Dendritic cell treated with granulocyte-macrophage colony-stimulating factor and Interleukin-4, amounts not matched to agents 40 ng/mL and 50 ng/mL, for 4 days (primary cell): ENCODE data around the gene ANKRD50.

Source experiments
- H3K27ac Mint-ChIP-seq: one replicate; pipeline ENCODE4 v1.8.0; 2022; ENCODE audit warnings: mild to moderate bottlenecking, mixed read lengths
- H3K27me3 Mint-ChIP-seq: one replicate; pipeline ENCODE4 v1.8.0; 2022; ENCODE audit warnings: mild to moderate bottlenecking, mixed read lengths
- H3K36me3 Mint-ChIP-seq: one replicate; pipeline ENCODE4 v1.8.0; 2022; ENCODE audit warnings: low read depth, mixed read lengths
- H3K4me1 Mint-ChIP-seq: one replicate; pipeline ENCODE4 v1.8.0; 2022; ENCODE audit warnings: low read depth, mixed read lengths
- H3K4me3 Mint-ChIP-seq: one replicate; pipeline ENCODE4 v1.8.0; 2022; ENCODE audit warnings: mild to moderate bottlenecking, moderate library complexity, mixed read lengths
- H3K9me3 Mint-ChIP-seq: one replicate; pipeline ENCODE4 v1.8.0; 2022; ENCODE audit warnings: mixed read lengths
- intact Hi-C: fragments of 100-400 bp; cut with micrococcal nuclease; formaldehyde crosslinking; loops from one replicate; pipeline ENCODE4 v1.15.0; 2022

ANKRD50 gene

DNA sequence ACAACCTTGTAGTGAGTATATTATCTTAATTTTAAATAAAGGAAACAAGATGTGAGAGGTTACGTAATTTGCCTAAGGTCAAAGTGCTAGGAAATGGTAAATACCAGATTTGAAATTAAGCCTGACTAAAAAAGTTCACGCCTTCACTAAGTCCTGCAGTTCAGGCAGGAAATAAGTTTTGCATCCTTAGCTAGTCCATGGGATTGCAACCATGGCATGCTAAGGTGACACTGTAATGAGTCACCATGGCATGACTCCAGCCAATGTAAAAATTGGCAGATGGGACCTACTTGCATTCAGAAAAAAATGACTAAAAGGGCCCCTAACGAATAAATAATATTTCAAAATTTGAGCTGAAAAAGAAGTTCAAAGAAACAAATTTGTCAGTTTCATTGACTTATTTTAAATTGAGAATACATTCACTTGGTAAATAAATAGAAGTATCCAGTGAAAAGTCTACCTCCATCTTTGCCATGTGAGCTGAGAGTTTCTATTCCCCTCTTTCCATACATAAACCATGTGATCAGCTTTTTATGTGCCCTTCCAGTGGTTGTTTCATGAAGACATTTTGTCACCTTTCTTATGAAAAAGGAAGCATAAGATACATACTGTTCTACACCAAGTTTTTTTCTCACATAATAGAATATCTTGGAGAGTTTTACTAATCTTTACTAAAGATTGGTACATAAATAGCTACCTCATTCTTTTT, 72.4 kb downstream of the ANKRD50 start:
- Mint-ChIP-seq H3K27me3 (no peaks in the 10 kb centered on the region), H3K27ac (no peak overlapping the region), H3K36me3 (no peaks in the 10 kb centered on the region), H3K9me3 (no peaks in the 10 kb centered on the region), H3K4me1 (peaks cover 10% of the 10 kb centered on the region), H3K4me3 (no peak overlapping the region)
- intact Hi-C loops = no loop called here

GRCh38 chr4:124637321-124637720, 75.2 kb downstream of the ANKRD50 start:
- peaks cover 5% of the 10 kb centered on the region for H3K4me1 Mint-ChIP-seq
- H3K9me3 Mint-ChIP-seq = no peaks in the 10 kb centered on the region

DNA sequence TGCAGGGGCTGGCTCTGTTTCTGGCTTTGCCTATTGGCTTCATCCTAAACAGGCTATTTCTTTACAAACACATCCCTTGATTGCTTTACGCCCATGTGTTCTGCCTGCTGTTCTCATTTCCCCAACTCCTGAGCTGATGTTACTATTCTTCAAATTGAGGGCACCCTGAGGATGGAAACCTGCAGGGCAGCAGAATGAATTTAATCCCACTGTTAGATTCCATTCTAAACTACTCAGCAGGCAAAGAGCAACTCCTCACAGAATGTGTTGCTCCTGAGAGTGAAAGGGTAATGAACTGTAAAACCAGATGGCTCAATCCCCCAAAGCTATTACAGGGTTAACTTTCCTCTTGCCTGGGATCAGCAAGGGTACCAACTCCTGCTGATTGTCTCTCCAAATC, 75.7 kb downstream of the ANKRD50 start:
- Mint-ChIP-seq H3K4me3 (no peak overlapping the region), H3K9me3 (no peaks in the 10 kb centered on the region), H3K4me1 (peaks cover 8% of the 10 kb centered on the region), H3K27me3 (no peaks in the 10 kb centered on the region), H3K36me3 (no peaks in the 10 kb centered on the region), H3K27ac (no peak overlapping the region)
- intact Hi-C loops = no loop called here

More at GRCh38 chr4:124637321-124637720, 75.2 kb downstream of the ANKRD50 start:
- Mint-ChIP-seq H3K27me3 (no peaks in the 10 kb centered on the region), H3K27ac (no peak overlapping the region), H3K36me3 (no peaks in the 10 kb centered on the region), H3K4me3 (no peak overlapping the region)
- intact Hi-C loops = no loop called here

GRCh38 chr4:124635331-124635730, 77.2 kb downstream of the ANKRD50 start:
- Mint-ChIP-seq H3K9me3 (no peaks in the 10 kb centered on the region), H3K27ac (no peak overlapping the region), H3K27me3 (no peaks in the 10 kb centered on the region), H3K4me1 (peaks cover 10% of the 10 kb centered on the region), H3K36me3 (no peaks in the 10 kb centered on the region), H3K4me3 (no peak overlapping the region)
- intact Hi-C loops = no loop called here

- H3K27ac Mint-ChIP-seq = no peak overlapping the region
- peaks cover 10% of the 10 kb centered on the region for H3K4me1 Mint-ChIP-seq
- no peaks in the 10 kb centered on the region for H3K9me3 Mint-ChIP-seq
- intact Hi-C loops = no loop called here
- H3K27me3 Mint-ChIP-seq = no peaks in the 10 kb centered on the region
- H3K36me3 Mint-ChIP-seq = no peaks in the 10 kb centered on the region
- H3K4me3 Mint-ChIP-seq = no peak overlapping the region
Observed at GRCh38 chr4:124633285-124633941, 79.1 kb downstream of the ANKRD50 start.

GRCh38 chr4:124632439-124632838, 80.1 kb downstream of the ANKRD50 start:
- Mint-ChIP-seq H3K36me3 (no peaks in the 10 kb centered on the region), H3K9me3 (no peaks in the 10 kb centered on the region), H3K4me1 (peaks cover 10% of the 10 kb centered on the region), H3K27me3 (no peaks in the 10 kb centered on the region), H3K4me3 (no peak overlapping the region), H3K27ac (no peak overlapping the region)
- intact Hi-C loops = no loop called here

DNA sequence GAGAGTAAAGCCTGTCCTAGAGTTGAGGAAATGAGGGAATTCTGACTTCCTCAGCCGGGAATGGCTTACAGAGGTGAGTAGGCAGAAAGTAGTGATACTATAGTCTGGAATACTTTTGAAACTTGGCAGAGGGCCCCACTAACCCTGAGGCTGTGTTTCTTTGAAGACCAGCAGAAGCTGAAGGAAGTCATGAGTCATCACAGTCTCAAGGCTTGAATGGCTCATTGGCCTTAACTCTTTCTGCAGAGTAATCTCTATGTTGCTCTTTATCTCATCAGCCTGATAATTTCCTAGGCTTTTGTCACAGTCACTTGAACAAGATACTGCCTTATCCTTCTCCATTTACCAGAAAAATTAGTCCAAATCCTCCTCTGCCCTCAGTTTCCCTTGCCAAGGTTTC, 80.8 kb downstream of the ANKRD50 start:
- no peaks in the 10 kb centered on the region for H3K9me3 Mint-ChIP-seq
- H3K36me3 Mint-ChIP-seq = no peaks in the 10 kb centered on the region
- H3K27ac Mint-ChIP-seq = no peak overlapping the region
- H3K4me1 Mint-ChIP-seq = peaks cover 10% of the 10 kb centered on the region
- intact Hi-C loops = no loop called here
- no peak overlapping the region for H3K4me3 Mint-ChIP-seq
- H3K27me3 Mint-ChIP-seq = no peaks in the 10 kb centered on the region

- Mint-ChIP-seq H3K4me1 (peaks cover 10% of the 10 kb centered on the region), H3K36me3 (no peaks in the 10 kb centered on the region), H3K9me3 (no peaks in the 10 kb centered on the region), H3K4me3 (no peak overlapping the region), H3K27ac (no peak overlapping the region), H3K27me3 (no peaks in the 10 kb centered on the region)
- intact Hi-C loops = no loop called here
Observed at GRCh38 chr4:124629681-124630080, 82.9 kb downstream of the ANKRD50 start.
